ENCODE data around the gene SOST. TPM values are rescaled to one million over a fixed set of nuclear protein-coding genes. Genes with fewer than 3 reads are reported as not detected.

SOST gene
- total RNA-seq, 1 donor from 2014 or later, result not detected

DNA sequence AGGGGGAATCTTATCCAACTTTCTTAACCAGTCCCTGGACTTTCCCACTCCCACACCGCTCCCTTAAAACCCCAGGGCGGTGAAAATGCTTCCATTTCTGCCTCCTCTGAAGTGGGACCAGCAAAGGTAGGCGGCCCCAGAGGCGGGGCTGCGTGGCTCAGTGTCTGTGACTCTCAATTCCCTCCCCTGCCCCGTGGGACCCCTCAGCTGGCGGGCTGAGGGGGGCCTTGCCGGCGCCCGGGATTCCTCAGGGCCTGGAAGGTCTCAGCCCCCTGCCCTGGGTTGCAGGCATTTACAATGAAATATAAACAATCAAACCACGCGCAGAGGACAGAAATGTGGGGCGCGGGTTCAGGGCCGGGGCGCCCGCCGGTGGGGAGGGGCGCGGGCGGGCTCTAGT lies 3.6 kb downstream of the SOST start:
- no peak for FAIRE-seq
- no peak for TF ChIP-seq CTCF (IDR thresholded peaks at IDR 0.05; ENCODE audit: insufficient read depth, low read depth, low read length)
- TF ChIP-seq EZH2 (IDR thresholded peaks at IDR 0.05; ENCODE audit: insufficient read depth, low read length), result no peak
- H3K4me3 ChIP-seq (ENCODE audit: insufficient read depth, low read depth, low read length), result no peak overlapping the region
- peaks cover 1% of the 10 kb centered on the region for H3K36me3 Mint-ChIP-seq (ENCODE audit: low read depth, unreplicated experiment)
- no peak overlapping the region for H3K4me3 Mint-ChIP-seq (ENCODE audit: unreplicated experiment)
- H3K27me3 Mint-ChIP-seq (ENCODE audit: low read depth, unreplicated experiment), result peaks cover 71% of the 10 kb centered on the region
- no peak overlapping the region for H3K27ac ChIP-seq (ENCODE audit: low read depth, low read length)
- H2AFZ ChIP-seq (ENCODE audit: low read depth, low read length), result no peak overlapping the region
- H3K36me3 ChIP-seq (ENCODE audit: insufficient read depth, low read length), result no peaks in the 10 kb centered on the region
- H3K4me1 Mint-ChIP-seq (ENCODE audit: low read depth, unreplicated experiment), result peaks cover 2% of the 10 kb centered on the region
- peaks cover 12% of the 10 kb centered on the region for H3K4me1 ChIP-seq (ENCODE audit: insufficient read depth, low read length)
- no peaks in the 10 kb centered on the region for H3K9me3 ChIP-seq (ENCODE audit: insufficient read depth, low read depth, low read length)
- H4K20me1 ChIP-seq (ENCODE audit: insufficient read depth, low read length), result no peaks in the 10 kb centered on the region
- no peak overlapping the region for H3K27ac Mint-ChIP-seq (ENCODE audit: unreplicated experiment)
- H3K27me3 ChIP-seq (ENCODE audit: insufficient read depth, low read length), result peaks cover 55% of the 10 kb centered on the region
- H3K9ac ChIP-seq (ENCODE audit: low read length), result no peak overlapping the region
- H3K79me2 ChIP-seq (ENCODE audit: insufficient read depth, low read length), result no peaks in the 10 kb centered on the region
- no peak for DNase-seq (ENCODE audit: low read depth)
- peak overlapping the region; percentile 79 for H3K4me2 ChIP-seq (ENCODE audit: low read length)
- H3K9me3 Mint-ChIP-seq (ENCODE audit: unreplicated experiment), result no peaks in the 10 kb centered on the region

- Histone ChIP-seq H4K20me1 (ENCODE audit: insufficient read depth, low read length) (no peaks in the 10 kb centered on the region), H3K79me2 (ENCODE audit: insufficient read depth, low read length) (no peaks in the 10 kb centered on the region), H3K9me3 (ENCODE audit: insufficient read depth, low read depth, low read length) (no peaks in the 10 kb centered on the region), H3K4me2 (ENCODE audit: low read length) (no peak overlapping the region), H3K9ac (ENCODE audit: low read length) (no peak overlapping the region), H3K27me3 (ENCODE audit: insufficient read depth, low read length) (peaks cover 45% of the 10 kb centered on the region), H2AFZ (ENCODE audit: low read depth, low read length) (no peak overlapping the region), H3K36me3 (ENCODE audit: insufficient read depth, low read length) (no peaks in the 10 kb centered on the region), H3K4me1 (ENCODE audit: insufficient read depth, low read length) (peaks cover 12% of the 10 kb centered on the region), H3K4me3 (ENCODE audit: insufficient read depth, low read depth, low read length) (no peak overlapping the region), H3K27ac (ENCODE audit: low read depth, low read length) (no peak overlapping the region)
- peaks cover 1% of the 10 kb centered on the region for H3K36me3 Mint-ChIP-seq (ENCODE audit: low read depth, unreplicated experiment)
- DNase-seq (ENCODE audit: low read depth) (peak; percentile 44), FAIRE-seq (peak; percentile 69)
- no peak overlapping the region for H3K4me3 Mint-ChIP-seq (ENCODE audit: unreplicated experiment)
- H3K4me1 Mint-ChIP-seq (ENCODE audit: low read depth, unreplicated experiment), result no peaks in the 10 kb centered on the region
- no peaks in the 10 kb centered on the region for H3K9me3 Mint-ChIP-seq (ENCODE audit: unreplicated experiment)
- peaks cover 71% of the 10 kb centered on the region for H3K27me3 Mint-ChIP-seq (ENCODE audit: low read depth, unreplicated experiment)
- no peak for TF ChIP-seq EZH2 (IDR thresholded peaks at IDR 0.05; ENCODE audit: insufficient read depth, low read length)
- H3K27ac Mint-ChIP-seq (ENCODE audit: unreplicated experiment), result no peak overlapping the region
These were observed 5.0 kb downstream of the SOST start for GRCh38 chr17:43753493-43754129.

GRCh38 chr17:43750153-43750552 lies 8.4 kb downstream of the SOST start:
- Histone ChIP-seq H3K4me2 (ENCODE audit: low read length) (no peak overlapping the region), H2AFZ (ENCODE audit: low read depth, low read length) (no peak overlapping the region), H3K4me3 (ENCODE audit: insufficient read depth, low read depth, low read length) (no peak overlapping the region), H3K36me3 (ENCODE audit: insufficient read depth, low read length) (no peaks in the 10 kb centered on the region), H3K27ac (ENCODE audit: low read depth, low read length) (no peak overlapping the region), H3K4me1 (ENCODE audit: insufficient read depth, low read length) (peaks cover 8% of the 10 kb centered on the region), H4K20me1 (ENCODE audit: insufficient read depth, low read length) (no peaks in the 10 kb centered on the region), H3K27me3 (ENCODE audit: insufficient read depth, low read length) (peaks cover 31% of the 10 kb centered on the region), H3K9ac (ENCODE audit: low read length) (no peak overlapping the region), H3K79me2 (ENCODE audit: insufficient read depth, low read length) (no peaks in the 10 kb centered on the region), H3K9me3 (ENCODE audit: insufficient read depth, low read depth, low read length) (no peaks in the 10 kb centered on the region)
- H3K36me3 Mint-ChIP-seq (ENCODE audit: low read depth, unreplicated experiment), result peaks cover 1% of the 10 kb centered on the region
- no peak for FAIRE-seq
- H3K27ac Mint-ChIP-seq (ENCODE audit: unreplicated experiment), result no peak overlapping the region
- H3K4me3 Mint-ChIP-seq (ENCODE audit: unreplicated experiment), result no peak overlapping the region
- no peak for DNase-seq (ENCODE audit: low read depth)
- TF ChIP-seq EZH2 (IDR thresholded peaks at IDR 0.05; ENCODE audit: insufficient read depth, low read length) (no peak), CTCF (IDR thresholded peaks at IDR 0.05; ENCODE audit: insufficient read depth, low read depth, low read length) (no peak)
- H3K9me3 Mint-ChIP-seq (ENCODE audit: unreplicated experiment), result no peaks in the 10 kb centered on the region
- peaks cover 51% of the 10 kb centered on the region for H3K27me3 Mint-ChIP-seq (ENCODE audit: low read depth, unreplicated experiment)
- H3K4me1 Mint-ChIP-seq (ENCODE audit: low read depth, unreplicated experiment), result peaks cover 10% of the 10 kb centered on the region
